ENCODE results near the gene EPHA8.

- TF ChIP-seq CTCF (optimal IDR thresholded peaks at IDR 0.05 in 1 of 3, IDR thresholded peaks at IDR 0.05 in 1 of 3, conservative IDR thresholded peaks at IDR 0.05 in 1 of 3; ENCODE audit: extremely low read depth in 1 of 3, insufficient read depth in 2 of 3, low read length in 3 of 3) (no peak), EZH2 (IDR thresholded peaks at IDR 0.05; ENCODE audit: low read length) (no peak)
These were observed 11.7 kb upstream of the EPHA8 start for GRCh38 chr1:22551591-22551990.

Data from keratinocyte (primary cell).